GM18868 (cell line): ENCODE results near the gene PSMG4.

Source experiments
- ATAC-seq: cut with Tn5 transposase; IDR thresholded peaks from one replicate; pipeline ENCODE4 v1.9.1; 2021; ENCODE audit warnings: mild to moderate bottlenecking, moderate library complexity; ENCODE audit not compliant: unreplicated experiment

Gene PSMG4

GRCh38 chr6:3258720-3259490 is at the start of gene PSMG4:
TSS of gene PSMG4 (plus strand) at chr6:3258947. CDS start at chr6:3259023, 76 bp downstream.
- peak; percentile 78 for ATAC-seq

GRCh38 chr6:3209114-3210023 is 49.4 kb upstream of the PSMG4 start:
- peak; percentile 64 for ATAC-seq

GRCh38 chr6:3210024-3210610 is 48.6 kb upstream of the PSMG4 start:
- peak; percentile 29 for ATAC-seq

GRCh38 chr6:3211681-3212080 is 47.1 kb upstream of the PSMG4 start:
- no peak for ATAC-seq

- ATAC-seq, result no peak
Measured at GRCh38 chr6:3212261-3212660, 46.5 kb upstream of the PSMG4 start.

GRCh38 chr6:3213334-3213695 is 45.4 kb upstream of the PSMG4 start:
- ATAC-seq, result no peak

- ATAC-seq, result no peak
Measured at GRCh38 chr6:3214898-3215297, 43.8 kb upstream of the PSMG4 start.

GRCh38 chr6:3217286-3217685 is 41.5 kb upstream of the PSMG4 start:
- no peak for ATAC-seq

- no peak for ATAC-seq
Measured at GRCh38 chr6:3218266-3218665, 40.5 kb upstream of the PSMG4 start.

- no peak for ATAC-seq
Measured at GRCh38 chr6:3220366-3220765, 38.4 kb upstream of the PSMG4 start.

- no peak for ATAC-seq
Measured at GRCh38 chr6:3221578-3221977, 37.2 kb upstream of the PSMG4 start.

- ATAC-seq, result no peak
Measured at GRCh38 chr6:3222506-3223038, 36.2 kb upstream of the PSMG4 start.

GRCh38 chr6:3226042-3226441 is 32.7 kb upstream of the PSMG4 start:
- no peak for ATAC-seq

- ATAC-seq, result peak; percentile 18
Measured at GRCh38 chr6:3226481-3227362, 32.0 kb upstream of the PSMG4 start.

- peak; percentile 50 for ATAC-seq
Measured at GRCh38 chr6:3227363-3228045, 31.2 kb upstream of the PSMG4 start, which contains the start of gene TUBB2B. TSS of gene TUBB2B (minus strand) at chr6:3227653. CDS start at chr6:3227543, 110 bp downstream.

GRCh38 chr6:3228046-3228671 is 30.6 kb upstream of the PSMG4 start:
- ATAC-seq, result peak; percentile 16

GRCh38 chr6:3228771-3229565 is 29.8 kb upstream of the PSMG4 start:
- no peak for ATAC-seq

GRCh38 chr6:3229566-3230178 is 29.1 kb upstream of the PSMG4 start:
- ATAC-seq, result no peak
